Adrenal gland (tissue), 12 donors: ENCODE measurements around the gene CACNG1. TPM values are rescaled to one million over a fixed set of nuclear protein-coding genes. Genes with fewer than 3 reads are reported as not detected.
"Not testable (repeated sequence)": the region's sequence is repeated elsewhere in the genome, so short reads cannot be mapped to it uniquely, and the experiment has no call there.

Experiments used
- DNase-seq, 7 donors: peaks; one replicate each; pipeline ENCODE4 v3.0.0-alpha.2; 2019 to 2020
- H3K27ac ChIP-seq, 5 donors: fragments of 200-600 bp; sonication (generic) in 4 of 5; 1 replicate in 3 of 5; 2 replicates in 2 of 5; pipeline versions ENCODE4 v1.5.1 to v1.8.0; 2016 to 2020; ENCODE audit warnings: mild to moderate bottlenecking in 1 of 5
- H3K27me3 ChIP-seq: fragments of 200-600 bp; 2 replicates; pipeline ENCODE4 v1.8.0; 2021
- H3K36me3 ChIP-seq, 2 donors: fragments of 200-600 bp; replicated peaks in 1 of 2; 1 replicate in 1 of 2; 2 replicates in 1 of 2; pipeline versions ENCODE4 v1.5.1 to v1.8.0; 2018 to 2022
- H3K4me1 ChIP-seq, 2 donors: fragments of 200-600 bp; replicated peaks in 1 of 2; 1 replicate in 1 of 2; 2 replicates in 1 of 2; pipeline versions ENCODE4 v1.5.1 to v1.8.0; 2018 to 2021
- H3K4me3 ChIP-seq, 4 donors: fragments of 200-600 bp; sonication (generic) in 3 of 4; one replicate each; pipeline ENCODE4 v1.5.1; 2016 to 2018
- H3K9me3 ChIP-seq, 3 donors: fragments of 200-600 bp; sonication (generic) in 1 of 3; replicated peaks in 1 of 3; 1 replicate in 2 of 3; 2 replicates in 1 of 3; pipeline versions ENCODE4 v1.5.1 to v1.8.0; 2016 to 2021
- POLR2A ChIP-seq, 2 donors: fragments of 450-650 bp; IDR thresholded peaks; one replicate each; pipeline ENCODE4 v1.6.1; 2017; ENCODE audit warnings: antibody characterized with exemption in 2 of 2, mild to moderate bottlenecking in 2 of 2, moderate library complexity in 1 of 2
- WGBS, 4 donors: extraction: QIAGEN DNeasy Blood & Tissue Kit in 2 of 4; methylation state at CpG; one replicate each; pipeline versions ENCODE4 v1.1.5 to v1.1.7; 2013 to 2017; 5-methylcytosine and 5-hydroxymethylcytosine counted together
- intact Hi-C, 2 donors: fragments of 100-400 bp; cut with DNase I; formaldehyde crosslinking; loops; one replicate each; pipeline versions ENCODE4 v1.14.1 to v1.15.0; 2022 to 2023
- polyA plus RNA-seq, 3 donors: library from polyadenylated mRNA; stranded (reverse); fragments of 200-250 nt in 2 of 3; fragments of 350-450 nt in 1 of 3; fragmentation: Illumina TruSeq in 1 of 3; extraction: RNeasy Lipid Tissue Mini Kit (QIAGEN cat#74804) in 1 of 3; gene quantifications; one replicate each; pipeline ENCODE4 v1.2.3, GENCODE V29; 2013 to 2014
- total RNA-seq, 9 donors: library from RNA; depleted of rRNA in 4 of 9; stranded (reverse); fragments of >200 nt in 4 of 9; fragments of 120-200 nt in 1 of 9; fragmentation: NEBNext Ultra II Directional in 1 of 9; extraction: Animal tissue kit (Norgen Biotek cat#: 25700) in 1 of 9; gene quantifications; one replicate each; pipeline versions ENCODE4 v1.1.0 to v1.2.4, GENCODE V29; 2013 to 2023
- TF ChIP-seq, protein P1 (sequence below), 6 experiments: fragments of 450-650 bp in 4 of 6; fragments of 200-600 bp in 2 of 6; sonication (generic) in 1 of 6; IDR thresholded peaks; 1 replicate in 5 of 6; 2 replicates in 1 of 6; pipeline versions ENCODE4 v1.5.1 to v1.8.0; 2016 to 2021; ENCODE audit warnings: antibody characterized with exemption in 6 of 6, mild to moderate bottlenecking in 2 of 6, moderate library complexity in 1 of 6
- donor health status: healthy with polysubstance abuse.
- donor health status: Bipolar disorder and iron deficiency.
- donor health status: DM: yes; HTN: yes; CAD: no.
- donor health status: DM: no; HTN: no; CAD: no.
- donor health status: DM: no; HTN: no; CAD: no.
- donor health status: DM: yes; HTN: yes; CAD: no.

CACNG1 gene
- total and polyA plus RNA-seq, 12 donors = 0.28 to 5.9 (median 1.2) TPM; not detected in 2

DNA sequence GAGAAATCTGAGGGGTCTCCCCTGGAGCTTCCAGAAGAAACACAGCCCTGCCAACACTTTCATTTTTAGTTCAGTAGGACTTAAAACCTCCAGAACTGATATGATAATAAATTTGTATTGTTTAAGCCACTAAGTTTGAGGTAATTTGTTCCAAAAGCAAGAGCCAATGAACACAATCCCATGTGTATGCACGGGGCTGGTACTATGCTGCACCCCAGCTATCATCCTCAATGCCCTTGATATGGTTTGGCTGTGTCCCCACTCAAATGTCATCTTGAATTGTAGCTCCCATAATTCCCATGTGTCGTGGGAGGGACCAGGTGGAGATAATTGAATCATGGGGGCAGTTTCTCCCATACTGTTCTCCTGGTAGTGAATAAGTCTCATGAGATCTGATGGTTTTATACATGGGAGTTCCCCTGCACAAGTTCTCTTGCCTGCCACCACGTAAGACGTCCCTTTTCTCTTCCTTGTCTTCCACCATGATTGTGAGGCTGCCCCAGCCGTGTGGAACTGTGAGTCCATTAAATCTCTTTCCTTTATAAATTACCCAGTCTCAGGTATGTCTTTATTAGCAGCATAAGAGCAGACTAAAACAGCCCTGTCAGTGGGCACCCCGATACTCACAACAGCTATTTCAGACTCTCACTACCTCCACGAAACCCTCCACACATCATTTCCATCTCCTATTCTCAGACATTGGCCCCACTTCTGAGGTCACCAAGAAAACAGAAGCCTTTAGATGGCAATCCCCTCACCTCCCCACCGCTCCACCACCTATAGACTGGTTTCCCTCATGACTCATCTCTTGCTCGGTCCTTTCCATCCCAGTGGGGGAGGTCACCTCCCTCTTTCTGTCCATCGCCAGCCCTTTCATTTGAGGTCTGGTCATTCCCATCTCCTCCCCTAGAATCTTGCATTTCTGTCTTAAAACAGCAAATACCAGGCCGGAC lies 8.9 kb upstream of the CACNG1 start:
- Histone ChIP-seq H3K27ac (no peak overlapping the region), H3K27me3 (no peaks in the 10 kb centered on the region), H3K36me3 (no peaks in the 10 kb centered on the region), H3K4me3 (no peak overlapping the region), H3K9me3 (no peaks in the 10 kb centered on the region), H3K4me1 (no peaks in the 10 kb centered on the region)
- TF ChIP-seq, protein P1, sequence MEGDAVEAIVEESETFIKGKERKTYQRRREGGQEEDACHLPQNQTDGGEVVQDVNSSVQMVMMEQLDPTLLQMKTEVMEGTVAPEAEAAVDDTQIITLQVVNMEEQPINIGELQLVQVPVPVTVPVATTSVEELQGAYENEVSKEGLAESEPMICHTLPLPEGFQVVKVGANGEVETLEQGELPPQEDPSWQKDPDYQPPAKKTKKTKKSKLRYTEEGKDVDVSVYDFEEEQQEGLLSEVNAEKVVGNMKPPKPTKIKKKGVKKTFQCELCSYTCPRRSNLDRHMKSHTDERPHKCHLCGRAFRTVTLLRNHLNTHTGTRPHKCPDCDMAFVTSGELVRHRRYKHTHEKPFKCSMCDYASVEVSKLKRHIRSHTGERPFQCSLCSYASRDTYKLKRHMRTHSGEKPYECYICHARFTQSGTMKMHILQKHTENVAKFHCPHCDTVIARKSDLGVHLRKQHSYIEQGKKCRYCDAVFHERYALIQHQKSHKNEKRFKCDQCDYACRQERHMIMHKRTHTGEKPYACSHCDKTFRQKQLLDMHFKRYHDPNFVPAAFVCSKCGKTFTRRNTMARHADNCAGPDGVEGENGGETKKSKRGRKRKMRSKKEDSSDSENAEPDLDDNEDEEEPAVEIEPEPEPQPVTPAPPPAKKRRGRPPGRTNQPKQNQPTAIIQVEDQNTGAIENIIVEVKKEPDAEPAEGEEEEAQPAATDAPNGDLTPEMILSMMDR (IDR thresholded peaks at IDR 0.05) = no peak
- no peak for TF ChIP-seq POLR2A (IDR thresholded peaks at IDR 0.05)
- intact Hi-C loops = no loop called here
- 80 to 89% (median 81%) methylated on average over 11 of the region's 11 CpGs for WGBS, 4 donors
- DNase-seq = no peak

DNA sequence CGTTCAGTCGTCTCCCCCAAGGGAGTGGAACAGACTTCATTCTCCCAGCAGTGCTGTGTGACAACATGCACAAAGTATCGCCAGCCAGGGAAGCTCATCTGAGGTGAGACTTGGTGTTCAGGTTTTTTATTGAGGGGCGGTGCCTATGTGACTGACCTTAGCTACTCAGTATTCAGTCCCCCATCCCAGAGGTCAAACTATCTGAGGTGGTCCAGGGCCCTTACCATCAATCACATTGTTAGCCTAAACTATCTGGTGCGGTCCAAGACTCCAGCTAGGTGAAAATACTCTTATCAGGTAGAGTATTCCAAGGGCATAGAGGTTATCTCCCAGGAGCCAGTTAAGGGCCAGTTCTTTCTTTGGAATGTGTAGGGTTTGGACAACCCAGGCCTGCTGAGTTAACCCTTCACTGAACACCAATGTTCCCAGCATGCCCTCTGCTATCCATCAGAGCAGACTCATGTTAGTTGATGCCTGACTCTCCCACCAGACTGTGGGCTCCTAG lies 5.4 kb upstream of the CACNG1 start:
- H3K4me1 ChIP-seq = no peaks in the 10 kb centered on the region
- WGBS, 4 donors = 52 to 81% (median 66%) methylated on average over 2 to 5 of the region's 5 CpGs
- H3K4me3 ChIP-seq = no peak overlapping the region
- no peaks in the 10 kb centered on the region for H3K27me3 ChIP-seq
- no peak overlapping the region for H3K27ac ChIP-seq
- H3K36me3 ChIP-seq = no peaks in the 10 kb centered on the region
- no peaks in the 10 kb centered on the region for H3K9me3 ChIP-seq
- intact Hi-C loops = no loop called here
- TF ChIP-seq, protein P1 (IDR thresholded peaks at IDR 0.05) = no peak
- no peak for TF ChIP-seq POLR2A (IDR thresholded peaks at IDR 0.05)
- no peak for DNase-seq

DNA sequence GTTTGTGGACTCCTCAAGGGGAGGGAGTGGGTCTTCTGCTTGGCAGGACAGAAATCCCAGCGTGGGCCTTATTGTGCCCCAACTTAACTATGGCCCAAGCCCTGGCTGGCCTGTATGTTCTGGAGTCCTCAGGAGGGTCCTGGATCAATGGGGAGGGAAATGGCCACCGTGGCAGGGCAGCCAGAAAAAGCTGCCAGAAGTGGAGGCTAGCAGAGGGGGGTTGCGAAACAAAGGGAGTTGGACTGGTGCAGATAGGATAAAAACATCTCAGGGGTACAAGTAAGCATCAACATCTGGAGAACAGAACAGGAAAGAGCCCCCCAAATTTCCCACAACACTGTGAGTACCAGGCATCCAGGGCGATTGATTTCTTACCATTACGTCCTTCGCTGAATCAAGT lies 3.7 kb upstream of the CACNG1 start:
- H3K36me3 ChIP-seq = no peaks in the 10 kb centered on the region
- no peak overlapping the region for H3K4me3 ChIP-seq
- H3K9me3 ChIP-seq = no peaks in the 10 kb centered on the region
- H3K4me1 ChIP-seq = peaks cover 12% of the 10 kb centered on the region in 2 donors
- 91 to 97% (median 94%) methylated on average over 6 of the region's 6 CpGs for WGBS, 4 donors
- H3K27me3 ChIP-seq = no peaks in the 10 kb centered on the region
- TF ChIP-seq, protein P1 (IDR thresholded peaks at IDR 0.05) = no peak
- TF ChIP-seq POLR2A (IDR thresholded peaks at IDR 0.05) = no peak
- H3K27ac ChIP-seq = no peak overlapping the region
- intact Hi-C loops = no loop called here
- DNase-seq = no peak

GRCh38 chr17:67041119-67041518 lies 3.2 kb upstream of the CACNG1 start:
- intact Hi-C loops, H3K9me3 ChIP-seq, H3K27me3 ChIP-seq, H3K36me3 ChIP-seq, DNase-seq, H3K27ac ChIP-seq, H3K4me3 ChIP-seq: not testable (repeated sequence)
- peaks cover 12% of the 10 kb centered on the region in 2 donors for H3K4me1 ChIP-seq
- WGBS, 4 donors = 92 to 95% (median 94%) methylated on average over 5 of the region's 5 CpGs
